ENCODE measurements around the gene TAF4. TPM values are rescaled to one million over a fixed set of nuclear protein-coding genes. Genes with fewer than 3 reads are reported as not detected.
"Not testable (repeated sequence)": the region's sequence is repeated elsewhere in the genome, so short reads cannot be mapped to it uniquely, and the experiment has no call there.

Gene TAF4
- total RNA-seq, 1 donor from 2014 or later, result 13.0 TPM

GRCh38 chr20:62007127-62007647 lies 58.5 kb downstream of the TAF4 start:
- DNase-seq (ENCODE audit: low spot score), result no peak

GRCh38 chr20:62006482-62006881 lies 59.2 kb downstream of the TAF4 start:
- no peak for DNase-seq (ENCODE audit: low spot score)

GRCh38 chr20:62004614-62005013 lies 61.1 kb downstream of the TAF4 start:
- no peak for DNase-seq (ENCODE audit: low spot score)

- no peak for DNase-seq (ENCODE audit: low spot score)
Observed at GRCh38 chr20:62003567-62004405, 61.9 kb downstream of the TAF4 start.

GRCh38 chr20:62002882-62003480 lies 62.7 kb downstream of the TAF4 start:
- DNase-seq (ENCODE audit: low spot score), result no peak

- DNase-seq (ENCODE audit: low spot score), result no peak
Observed at GRCh38 chr20:62001178-62001715, 64.4 kb downstream of the TAF4 start.

GRCh38 chr20:61998343-61999121 lies 67.1 kb downstream of the TAF4 start:
- DNase-seq (ENCODE audit: low spot score), result no peak

GRCh38 chr20:61997891-61998290 lies 67.8 kb downstream of the TAF4 start:
- no peak for DNase-seq (ENCODE audit: low spot score)

GRCh38 chr20:61997372-61997771 lies 68.3 kb downstream of the TAF4 start:
- no peak for DNase-seq (ENCODE audit: low spot score)

GRCh38 chr20:61994546-61994945 lies 71.1 kb downstream of the TAF4 start:
- no peak for DNase-seq (ENCODE audit: low spot score)

GRCh38 chr20:61993058-61993457 lies 72.6 kb downstream of the TAF4 start:
- DNase-seq (ENCODE audit: low spot score), result no peak

GRCh38 chr20:61991476-61991875 lies 74.2 kb downstream of the TAF4 start:
- DNase-seq (ENCODE audit: low spot score), result no peak

GRCh38 chr20:61990484-61990883 lies 75.2 kb downstream of the TAF4 start:
- no peak for DNase-seq (ENCODE audit: low spot score)

- DNase-seq (ENCODE audit: low spot score), result no peak
Observed at GRCh38 chr20:61989741-61990140, 75.9 kb downstream of the TAF4 start.

- DNase-seq (ENCODE audit: low spot score), result no peak
Observed at GRCh38 chr20:61988665-61989064, 77.0 kb downstream of the TAF4 start.

- no peak for DNase-seq (ENCODE audit: low spot score)
Observed at GRCh38 chr20:61986762-61987321, 78.8 kb downstream of the TAF4 start.

GRCh38 chr20:61985096-61985495 lies 80.6 kb downstream of the TAF4 start:
- no peak for DNase-seq (ENCODE audit: low spot score)

- DNase-seq (ENCODE audit: low spot score), result not testable (repeated sequence)
Observed at GRCh38 chr20:61984431-61984830, 81.2 kb downstream of the TAF4 start.

GRCh38 chr20:61983965-61984364 lies 81.7 kb downstream of the TAF4 start:
- no peak for DNase-seq (ENCODE audit: low spot score)

GRCh38 chr20:61982951-61983315 lies 82.7 kb downstream of the TAF4 start:
- no peak for DNase-seq (ENCODE audit: low spot score)

All from mesenteric fat pad (tissue), 1 donor.